ENCODE data around the gene ACADVL.

The ACADVL gene

GRCh38 chr17:7217113-7217987, 2.4 kb upstream of the ACADVL start:
- peak; percentile 83 for DNase-seq

GRCh38 chr17:7218166-7218565, 1.6 kb upstream of the ACADVL start:
- no peak for DNase-seq

GRCh38 chr17:7218758-7219157, 980 bp upstream of the ACADVL start:
- no peak for DNase-seq

- no peak for DNase-seq
Measured at GRCh38 chr17:7219229-7219811, 418 bp upstream of the ACADVL start.

GRCh38 chr17:7220593-7221277, 997 bp downstream of the ACADVL start:
- DNase-seq: peak; percentile 57

GRCh38 chr17:7221278-7222092, 1.7 kb downstream of the ACADVL start:
- DNase-seq: no peak

- no peak for DNase-seq
Measured at GRCh38 chr17:7222093-7222971, 2.6 kb downstream of the ACADVL start.

GRCh38 chr17:7222972-7223292, 3.2 kb downstream of the ACADVL start:
- no peak for DNase-seq

GRCh38 chr17:7223375-7223774, 3.6 kb downstream of the ACADVL start:
- DNase-seq: no peak

GRCh38 chr17:7224110-7224509, 4.4 kb downstream of the ACADVL start:
- no peak for DNase-seq

GRCh38 chr17:7224661-7225111, 4.9 kb downstream of the ACADVL start:
- no peak for DNase-seq

- no peak for DNase-seq
Measured at GRCh38 chr17:7225711-7226331, 6.1 kb downstream of the ACADVL start.

- no peak for DNase-seq
Measured at GRCh38 chr17:7226721-7227710, 7.3 kb downstream of the ACADVL start.

- no peak for DNase-seq
Measured at GRCh38 chr17:7228920-7229319, 9.2 kb downstream of the ACADVL start.

GRCh38 chr17:7229504-7229903, 9.8 kb downstream of the ACADVL start:
- no peak for DNase-seq

- no peak for DNase-seq
Measured at GRCh38 chr17:7232114-7232513, 12.4 kb downstream of the ACADVL start.

GRCh38 chr17:7233701-7234082, 14.0 kb downstream of the ACADVL start:
- no peak for DNase-seq

- peak; percentile 95 for DNase-seq
Measured at GRCh38 chr17:7234083-7234951, 14.6 kb downstream of the ACADVL start, which contains the start of gene DVL2. Gene DVL2 (minus strand): TSS chr17:7234517. CDS start chr17:7234262, 255 bp downstream.

All from fibroblast of upper back skin (primary cell).